ENCODE data around the gene PRG2.
A peak's percentile ranks its signal among the peaks of the same experiment; 100 is the strongest.
"Not testable (repeated sequence)": the region's sequence is repeated elsewhere in the genome, so short reads cannot be mapped to it uniquely, and the experiment has no call there.

The PRG2 gene

GRCh38 chr11:57418131-57418530 is 27.7 kb upstream of the PRG2 start:
- DNase-seq = no peak

GRCh38 chr11:57417056-57417455 is 26.6 kb upstream of the PRG2 start:
- no peak for DNase-seq

- no peak for DNase-seq
Observed at GRCh38 chr11:57416436-57416835, 26.0 kb upstream of the PRG2 start.

GRCh38 chr11:57414612-57415212 is 24.3 kb upstream of the PRG2 start:
- no peak for DNase-seq

- no peak for DNase-seq
Observed at GRCh38 chr11:57413681-57414080, 23.2 kb upstream of the PRG2 start.

GRCh38 chr11:57410287-57410686 is 19.8 kb upstream of the PRG2 start:
- DNase-seq = no peak

- DNase-seq = no peak
Observed at GRCh38 chr11:57409321-57410100, 19.1 kb upstream of the PRG2 start.

DNA sequence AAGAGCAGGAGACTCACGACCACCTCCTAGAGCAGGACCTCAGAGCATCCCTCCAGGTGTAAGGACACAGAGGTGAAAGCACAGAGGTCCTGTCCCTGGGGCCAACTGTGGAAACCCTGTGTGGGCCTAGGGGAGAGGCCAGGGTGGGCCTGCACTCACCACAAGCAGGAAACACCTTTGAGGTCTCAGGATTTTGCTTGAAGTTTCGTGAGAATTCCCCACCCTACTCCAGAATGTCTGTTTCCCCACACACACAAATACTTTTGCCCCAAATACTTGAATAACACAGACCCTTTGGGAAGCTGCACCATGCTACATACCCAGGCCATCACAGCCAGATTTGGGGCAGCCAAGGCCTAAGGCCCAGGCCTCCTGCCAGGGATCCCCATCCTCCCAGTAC is 18.3 kb upstream of the PRG2 start:
- DNase-seq = no peak

- DNase-seq = no peak
Observed at GRCh38 chr11:57407941-57408475, 17.6 kb upstream of the PRG2 start.

DNA sequence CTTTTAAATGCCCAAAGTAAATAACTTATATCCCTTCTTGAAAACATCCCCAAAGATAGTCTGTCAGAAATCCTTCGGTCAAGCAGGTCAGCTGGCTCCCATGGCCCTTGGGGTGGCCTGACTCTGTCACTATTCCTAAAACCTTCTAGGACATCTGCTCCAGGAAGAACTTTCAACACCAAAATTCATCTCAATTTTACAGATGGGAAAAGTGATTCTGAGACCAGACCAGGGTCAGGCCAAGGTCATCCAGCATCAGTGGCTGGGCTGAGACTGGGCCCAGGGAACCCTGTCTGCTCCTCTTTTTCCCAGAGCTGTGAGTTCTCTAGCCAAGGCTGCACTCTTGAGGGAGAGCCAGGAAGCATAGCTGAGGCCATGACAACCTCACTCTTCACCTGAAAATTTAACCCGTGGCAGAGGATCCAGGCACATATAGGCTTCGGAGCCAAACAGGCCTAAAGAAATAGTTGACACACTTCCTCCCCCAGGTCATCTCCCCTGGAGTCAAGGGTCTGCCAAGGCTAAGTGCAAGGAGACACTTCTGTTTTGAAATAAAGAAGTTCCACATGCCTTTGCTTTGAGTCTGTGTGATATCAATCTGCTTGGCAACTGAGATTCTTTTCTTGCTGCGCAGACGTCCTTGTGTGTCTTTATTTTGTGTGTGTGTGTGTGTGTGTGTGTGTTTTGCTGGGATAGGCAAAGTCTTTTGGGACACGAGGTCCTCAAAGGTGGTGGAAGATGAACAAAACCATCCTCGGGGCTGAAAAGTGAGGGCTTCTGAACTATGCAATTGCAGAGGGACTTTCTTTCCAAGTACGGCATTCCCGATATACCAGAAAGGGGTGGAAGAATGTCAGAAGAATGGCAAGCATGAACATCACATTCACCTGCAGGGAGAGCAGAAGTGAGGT is 16.8 kb upstream of the PRG2 start:
- DNase-seq = no peak

GRCh38 chr11:57406337-57406904 is 16.0 kb upstream of the PRG2 start:
- DNase-seq = peak; percentile 78 to 87

DNA sequence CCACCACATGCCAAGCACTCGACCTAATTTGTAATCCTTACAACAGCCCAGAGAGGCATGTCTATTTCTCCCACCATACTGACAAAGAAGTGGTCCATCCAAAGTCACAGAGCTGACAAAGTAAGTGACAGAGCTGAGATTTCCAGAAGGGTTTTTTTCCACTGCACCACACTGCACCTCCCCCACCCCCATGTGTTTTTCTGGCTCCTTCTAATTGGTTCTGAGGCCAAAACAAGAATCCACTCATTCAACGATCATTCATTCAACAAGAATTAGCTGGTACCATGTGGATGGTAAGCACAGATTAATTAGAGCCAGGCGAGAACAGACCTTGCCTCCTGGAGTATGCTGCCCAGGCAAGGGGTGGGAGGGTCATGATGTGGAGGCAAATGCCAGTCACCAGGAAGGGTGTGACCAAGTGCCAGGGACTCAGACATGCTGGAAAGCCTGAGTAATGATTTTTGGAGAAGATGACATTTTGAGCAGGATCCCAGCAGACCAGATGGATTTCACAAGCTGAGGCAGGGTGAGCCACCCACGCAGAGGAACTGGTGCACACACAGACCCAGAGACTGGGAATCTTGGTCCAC is 14.9 kb upstream of the PRG2 start:
- DNase-seq = no peak

DNA sequence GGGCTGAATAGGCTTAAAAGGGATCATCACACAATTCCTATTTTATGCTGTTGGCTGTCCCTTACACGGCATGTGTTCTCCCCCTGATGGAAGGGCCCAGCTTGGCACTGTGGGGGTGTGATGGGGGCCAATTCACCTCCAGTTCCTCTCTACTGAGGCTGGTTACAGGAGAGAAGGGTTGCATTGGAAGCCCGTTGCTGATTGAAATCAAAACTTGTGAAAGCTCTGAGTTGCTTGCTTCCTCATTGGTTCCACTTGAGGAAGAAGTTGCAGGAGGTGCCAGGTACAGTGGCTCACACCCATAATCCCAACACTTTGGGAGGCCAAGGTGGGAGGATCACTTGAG is 13.3 kb upstream of the PRG2 start:
- no peak for DNase-seq

- DNase-seq = not testable (repeated sequence)
Observed at GRCh38 chr11:57403003-57403801, 12.8 kb upstream of the PRG2 start.

DNA sequence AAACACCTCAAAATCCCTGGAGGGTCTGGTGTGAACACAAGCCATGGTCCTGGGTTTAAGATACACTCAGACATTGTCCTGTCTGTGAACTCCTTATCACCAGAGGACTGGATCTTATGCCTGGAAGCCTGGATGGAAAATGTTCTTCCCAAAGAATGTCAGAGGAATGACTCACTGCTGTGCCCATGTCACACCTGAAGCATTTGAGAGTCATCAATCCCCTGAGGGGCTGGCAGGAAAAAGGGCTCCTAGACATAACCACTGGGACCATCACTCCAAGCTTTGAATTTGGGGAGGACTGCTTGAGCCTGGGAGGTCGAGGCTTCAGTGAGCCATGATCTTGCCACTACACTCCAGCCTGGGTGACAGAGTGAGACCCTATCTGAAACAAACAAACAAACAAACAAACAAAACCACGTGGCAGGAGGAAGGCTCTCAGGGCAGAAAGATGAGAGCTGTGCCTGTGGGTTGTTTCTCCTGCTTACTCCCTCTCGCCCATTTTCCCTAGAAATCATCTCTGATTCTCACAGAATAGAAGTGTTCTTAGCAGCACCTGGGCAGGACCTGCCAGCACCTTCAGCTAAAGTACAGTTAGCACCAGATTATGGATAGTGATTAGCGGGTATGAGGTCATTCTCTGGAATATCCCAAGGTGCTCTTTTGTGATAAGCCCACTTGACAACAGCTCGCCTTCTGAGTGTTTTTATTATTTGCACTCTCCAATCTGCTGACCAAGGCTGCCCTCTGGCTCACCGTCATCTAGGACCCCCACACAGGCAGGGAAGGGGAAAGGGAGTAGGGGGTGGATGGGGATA is 11.9 kb upstream of the PRG2 start:
- no peak for DNase-seq

- DNase-seq = no peak
Observed at GRCh38 chr11:57399972-57400578, 9.6 kb upstream of the PRG2 start.

GRCh38 chr11:57399221-57399620 is 8.8 kb upstream of the PRG2 start:
- no peak for DNase-seq

DNA sequence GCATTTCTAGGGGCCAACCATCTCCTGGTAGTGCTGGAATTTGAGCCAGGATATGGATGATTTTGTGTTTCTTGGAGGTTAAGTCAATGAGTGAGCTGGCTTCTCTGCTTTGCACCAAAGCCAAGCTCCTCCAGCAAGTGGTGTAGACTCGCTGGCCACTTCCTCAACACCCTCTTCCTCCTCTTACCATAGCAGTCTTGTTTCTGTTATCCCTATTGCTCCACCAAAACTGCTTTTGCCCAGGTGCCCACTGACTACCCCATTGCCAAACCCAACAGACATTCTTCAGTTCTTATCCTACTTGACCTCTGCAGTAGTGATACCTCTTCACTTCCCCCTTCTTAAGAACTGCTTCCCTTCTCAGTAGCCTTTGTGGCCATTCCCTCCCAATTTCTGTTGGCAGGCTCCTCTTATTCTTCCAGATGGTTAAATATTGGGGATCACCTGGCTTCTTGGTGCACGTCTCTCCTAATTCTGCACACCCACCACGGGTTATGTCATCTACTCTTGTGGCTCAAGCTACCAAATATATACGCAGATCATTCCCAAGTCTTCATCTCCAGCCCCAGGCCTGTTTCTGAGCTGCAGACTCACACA is 7.0 kb upstream of the PRG2 start:
- peak; percentile 19 to 29 for DNase-seq

DNA sequence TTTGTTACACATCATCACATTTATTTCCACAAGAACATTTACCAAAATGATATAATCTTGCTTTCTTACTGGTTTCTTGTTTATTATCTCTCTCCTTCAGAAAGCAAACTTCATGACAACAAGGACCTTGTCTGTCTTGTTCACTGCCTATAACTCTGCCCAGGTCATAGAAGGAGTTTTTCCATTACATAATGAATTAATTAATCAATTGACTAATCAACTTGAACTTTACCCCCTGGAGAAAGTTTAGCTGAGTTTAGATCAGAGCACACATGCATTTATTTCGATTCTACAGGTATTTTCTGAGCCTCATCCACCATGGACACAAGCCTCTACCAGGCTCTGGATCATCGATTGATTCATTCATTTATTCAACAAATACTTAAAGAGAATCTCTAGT is 6.3 kb upstream of the PRG2 start:
- DNase-seq = no peak

Data from Kasumi-1 (cell line).